ENCODE data around the gene PRR27.

PRR27 gene

GRCh38 chr4:70153937-70154336 lies at the start of gene PRR27:
TSS of gene PRR27 (plus strand) at chr4:70154237. CDS start at chr4:70154376, 139 bp downstream.
- no peak for DNase-seq

DNA sequence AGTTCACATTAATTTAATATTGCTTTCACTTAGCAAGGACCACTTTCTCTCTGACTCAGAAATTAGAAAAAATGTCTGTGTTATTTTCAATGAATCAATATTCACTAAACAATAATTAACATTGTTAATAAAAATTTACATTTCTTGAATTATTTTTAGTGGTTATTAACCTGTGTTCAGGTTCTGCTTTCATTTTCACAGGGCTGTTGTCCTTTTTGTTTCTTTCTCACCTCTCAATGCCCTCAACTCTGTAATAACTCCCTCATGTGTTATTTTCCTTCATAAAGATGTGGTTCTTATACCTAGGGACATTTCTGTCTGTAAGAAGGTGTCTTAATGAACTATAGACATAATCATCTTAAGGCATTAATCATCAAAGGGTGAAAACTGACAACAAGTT lies 43.1 kb upstream of the PRR27 start:
- DNase-seq = no peak

- no peak for DNase-seq
Measured at GRCh38 chr4:70113656-70114055, 40.4 kb upstream of the PRR27 start.

DNA sequence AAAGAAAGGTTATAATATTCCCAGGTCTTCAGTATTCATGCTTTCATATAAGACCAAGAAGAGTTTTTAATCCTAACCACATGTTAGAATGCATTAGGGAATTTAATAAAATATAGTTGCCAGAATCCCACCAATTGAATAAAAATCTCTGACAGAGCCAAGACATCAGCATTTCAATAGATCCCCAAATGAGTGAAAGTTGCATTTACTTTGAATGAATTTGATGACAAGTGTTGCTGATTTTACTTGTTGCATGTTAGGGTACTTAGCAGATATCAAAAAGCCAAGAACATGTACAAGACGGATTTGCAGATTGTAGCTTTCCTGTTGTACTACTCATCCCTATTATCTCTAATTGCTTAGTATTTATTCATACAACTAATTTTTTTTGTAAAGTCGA lies 39.9 kb upstream of the PRR27 start:
- no peak for DNase-seq

- DNase-seq = no peak
Measured at GRCh38 chr4:70120323-70120722, 33.7 kb upstream of the PRR27 start.

DNA sequence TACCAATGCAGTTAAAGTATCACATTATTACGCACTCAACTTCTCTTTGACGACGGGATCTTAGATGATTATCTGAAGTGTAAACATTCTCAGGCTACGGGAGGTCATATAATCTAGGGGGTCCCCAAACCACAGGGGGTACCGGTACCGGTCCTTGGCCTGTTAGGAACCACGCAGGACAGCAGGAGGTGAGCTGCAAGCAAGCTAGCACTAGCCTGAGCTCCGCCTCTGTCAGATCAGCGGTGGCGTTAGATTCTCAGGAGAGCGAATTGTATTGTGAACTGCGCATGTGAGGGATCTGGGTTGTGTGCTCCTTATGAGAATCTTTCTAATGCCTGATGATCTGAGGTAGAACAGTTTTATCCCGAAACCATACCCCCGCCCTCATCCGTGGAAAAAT lies 20.6 kb upstream of the PRR27 start:
- DNase-seq = no peak

GRCh38 chr4:70138751-70139150 lies 15.3 kb upstream of the PRR27 start:
- no peak for DNase-seq

DNA sequence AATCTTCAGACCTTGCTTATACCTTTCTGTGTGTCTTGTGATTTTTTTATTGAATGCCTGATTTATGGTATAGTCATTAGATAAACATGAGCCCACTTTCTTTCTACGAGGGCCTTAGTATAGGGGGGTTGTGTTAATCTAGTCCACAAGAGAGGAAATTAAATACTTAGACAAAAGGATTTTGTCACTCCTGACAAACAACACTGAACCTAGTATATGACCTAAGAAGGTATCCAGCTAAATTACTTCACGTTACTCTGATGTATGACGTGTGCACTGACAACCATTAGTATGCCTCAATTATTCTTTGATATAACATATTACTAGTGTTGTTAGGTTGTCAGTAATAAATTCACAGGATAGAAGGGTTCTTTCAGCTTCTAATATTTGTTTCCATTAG lies 2.8 kb upstream of the PRR27 start:
- DNase-seq = no peak

GRCh38 chr4:70152088-70152487 lies 1.9 kb upstream of the PRR27 start:
- no peak for DNase-seq

DNA sequence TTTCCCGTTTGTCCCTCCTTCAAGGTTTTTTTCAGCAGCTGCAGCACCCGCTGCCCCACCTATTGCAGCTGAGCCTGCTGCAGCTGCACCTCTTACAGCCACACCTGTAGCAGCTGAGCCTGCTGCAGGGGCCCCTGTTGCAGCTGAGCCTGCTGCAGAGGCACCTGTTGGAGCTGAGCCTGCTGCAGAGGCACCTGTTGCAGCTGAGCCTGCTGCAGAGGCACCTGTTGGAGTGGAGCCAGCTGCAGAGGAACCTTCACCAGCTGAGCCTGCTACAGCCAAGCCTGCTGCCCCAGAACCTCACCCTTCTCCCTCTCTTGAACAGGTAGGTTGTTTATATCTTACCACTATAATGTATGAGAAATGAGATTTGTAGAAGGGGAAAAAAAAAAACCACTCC lies 4.5 kb downstream of the PRR27 start:
- no peak for DNase-seq

DNA sequence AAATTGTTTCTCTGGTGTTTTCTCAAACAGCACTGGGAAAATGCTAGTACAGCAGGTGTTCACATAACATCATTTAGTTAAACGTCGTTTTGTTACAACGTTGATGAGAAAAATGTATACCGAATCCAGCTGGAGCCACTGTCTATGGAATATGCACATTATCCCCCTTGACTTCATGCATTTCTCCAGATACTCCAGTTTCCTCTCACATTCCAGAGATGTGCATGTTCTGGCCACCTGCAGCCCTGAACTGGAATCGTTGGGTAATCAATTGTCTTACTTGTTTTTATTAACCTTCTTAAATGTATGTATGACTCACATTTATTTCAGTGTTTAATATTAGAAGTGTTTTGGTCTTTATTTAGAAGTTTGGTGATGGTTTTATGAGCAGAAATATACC lies 23.1 kb downstream of the PRR27 start:
- no peak for DNase-seq

- DNase-seq = no peak
Measured at GRCh38 chr4:70178075-70178660, 24.1 kb downstream of the PRR27 start.

GRCh38 chr4:70179811-70180210 lies 25.8 kb downstream of the PRR27 start:
- no peak for DNase-seq

DNA sequence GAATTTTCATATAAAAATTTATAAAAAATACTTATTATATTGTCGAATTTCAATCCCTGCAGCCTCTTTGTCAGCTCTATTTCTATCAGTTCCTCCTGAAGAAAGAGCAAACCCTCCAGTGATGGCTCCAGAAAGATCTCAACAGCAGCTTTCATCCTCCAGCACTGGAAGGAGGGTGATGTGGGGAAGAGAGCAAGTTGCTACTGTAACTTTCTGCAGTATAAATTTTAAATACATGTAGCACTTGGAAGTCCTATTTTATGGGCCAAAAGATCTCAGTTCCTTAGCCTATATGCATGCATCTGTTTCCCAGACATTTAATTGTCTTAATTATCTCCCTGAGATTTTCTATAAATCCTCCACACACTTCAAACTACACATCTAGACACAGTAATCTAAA lies 27.8 kb downstream of the PRR27 start:
- no peak for DNase-seq

- DNase-seq = peak; percentile 11
Measured at GRCh38 chr4:70182517-70183167, 28.6 kb downstream of the PRR27 start.

GRCh38 chr4:70183168-70183939 lies 29.3 kb downstream of the PRR27 start:
- peak; percentile 52 for DNase-seq

- DNase-seq = no peak
Measured at GRCh38 chr4:70183940-70184246, 29.9 kb downstream of the PRR27 start.

- DNase-seq = no peak
Measured at GRCh38 chr4:70187216-70187615, 33.2 kb downstream of the PRR27 start.

DNA sequence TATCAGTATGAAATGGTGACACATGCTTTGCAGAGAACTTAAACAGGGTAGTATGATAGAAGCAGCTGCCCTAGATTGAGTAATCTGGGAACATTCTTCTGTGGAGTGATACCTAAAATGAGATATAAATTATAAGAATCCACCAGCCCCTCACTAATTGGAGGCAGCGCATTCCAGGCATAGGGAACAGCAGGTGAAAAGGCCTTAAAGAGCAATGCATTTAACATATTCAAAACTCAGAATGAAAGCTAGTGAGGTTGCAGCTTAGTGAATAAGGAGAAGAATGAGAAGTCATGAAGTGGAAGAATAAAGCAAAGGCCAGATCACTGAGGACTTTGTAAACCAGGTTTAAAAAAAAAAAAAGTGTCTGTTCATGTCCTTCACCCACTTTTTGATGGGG lies 36.5 kb downstream of the PRR27 start:
- DNase-seq = no peak

DNA sequence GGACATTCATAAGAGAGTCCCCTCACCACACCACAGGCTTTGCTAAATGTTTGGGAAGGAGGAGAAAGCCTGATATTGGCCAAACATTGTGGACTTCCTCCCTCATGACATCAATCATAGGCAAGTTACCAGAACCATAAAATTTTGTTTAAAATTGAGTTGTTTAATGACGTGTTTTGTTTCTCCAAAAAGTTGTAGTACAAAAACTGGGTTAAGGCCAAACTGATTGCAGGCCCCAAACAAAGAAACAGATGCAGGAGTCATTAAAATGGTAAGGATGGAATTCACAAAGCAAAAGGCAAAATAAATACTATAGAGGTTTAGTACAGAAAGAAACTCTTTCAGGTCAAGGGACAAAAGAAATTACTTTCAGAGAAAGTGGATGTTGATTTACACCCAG lies 37.6 kb downstream of the PRR27 start:
- no peak for DNase-seq

- no peak for DNase-seq
Measured at GRCh38 chr4:70192895-70193294, 38.9 kb downstream of the PRR27 start.

DNA sequence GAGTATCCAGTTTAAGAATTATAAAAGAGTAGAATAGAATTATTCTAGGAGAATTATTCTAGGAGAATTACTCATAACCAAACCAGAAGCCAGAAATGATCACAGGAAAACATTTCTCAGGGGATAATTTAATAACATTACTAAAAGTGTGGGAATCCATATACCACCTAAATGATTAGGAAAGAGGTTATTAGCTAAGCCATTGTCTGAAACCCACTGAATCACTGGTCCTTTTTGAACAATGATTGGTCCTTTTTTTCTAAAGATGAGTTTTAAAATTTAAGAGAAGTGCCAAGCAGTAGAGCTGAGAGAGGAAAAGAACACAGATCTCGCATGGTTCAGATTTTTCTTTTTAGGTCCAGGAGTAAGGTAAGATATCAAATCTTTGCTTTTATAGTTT lies 41.4 kb downstream of the PRR27 start, which contains the start of gene ODAM:
TSS of gene ODAM (plus strand) at position 301 of the 400 bp plus-strand sequence. CDS start 819 bp downstream, outside the sequence.
- DNase-seq = no peak

- DNase-seq = no peak
Measured at GRCh38 chr4:70196857-70197256, 42.8 kb downstream of the PRR27 start.

GRCh38 chr4:70197842-70198241 lies 43.8 kb downstream of the PRR27 start:
- DNase-seq = no peak

Measured in eye (tissue), 1 donor.